HG03442 (cell line): ENCODE measurements around the gene NPAS1.
"Not testable (repeated sequence)": the region's sequence is repeated elsewhere in the genome, so short reads cannot be mapped to it uniquely, and the experiment has no call there.

Experiments used
- ATAC-seq: cut with Tn5 transposase; IDR thresholded peaks from one replicate; pipeline ENCODE4 v1.9.1; 2021; ENCODE audit warnings: mild to moderate bottlenecking, moderate library complexity; ENCODE audit not compliant: unreplicated experiment

Gene NPAS1

GRCh38 chr19:46988614-46989230, 30.9 kb upstream of the NPAS1 start:
- ATAC-seq: no peak

- no peak for ATAC-seq
Observed at GRCh38 chr19:46990991-46991676, 28.5 kb upstream of the NPAS1 start.

- ATAC-seq: no peak
Observed at GRCh38 chr19:46992699-46993535, 26.7 kb upstream of the NPAS1 start.

- no peak for ATAC-seq
Observed at GRCh38 chr19:46993622-46994021, 26.0 kb upstream of the NPAS1 start.

GRCh38 chr19:46994141-46994686, 25.4 kb upstream of the NPAS1 start:
- ATAC-seq: no peak

GRCh38 chr19:46995492-46995891, 24.1 kb upstream of the NPAS1 start:
- ATAC-seq: no peak

GRCh38 chr19:46998445-46999125, 21.1 kb upstream of the NPAS1 start:
- no peak for ATAC-seq

GRCh38 chr19:46999377-46999776, 20.3 kb upstream of the NPAS1 start:
- ATAC-seq: no peak

- ATAC-seq: no peak
Observed at GRCh38 chr19:46999878-47000277, 19.8 kb upstream of the NPAS1 start.

GRCh38 chr19:47000373-47000772, 19.3 kb upstream of the NPAS1 start:
- ATAC-seq: no peak

GRCh38 chr19:47001584-47001983, 18.1 kb upstream of the NPAS1 start:
- no peak for ATAC-seq

GRCh38 chr19:47002106-47002766, 17.4 kb upstream of the NPAS1 start:
- no peak for ATAC-seq

GRCh38 chr19:47002853-47003610, 16.6 kb upstream of the NPAS1 start:
- ATAC-seq: no peak

GRCh38 chr19:47003611-47004465, 15.8 kb upstream of the NPAS1 start:
- no peak for ATAC-seq

GRCh38 chr19:47005164-47005641, 14.4 kb upstream of the NPAS1 start:
- no peak for ATAC-seq

- no peak for ATAC-seq
Observed at GRCh38 chr19:47005873-47006272, 13.8 kb upstream of the NPAS1 start.

- ATAC-seq: no peak
Observed at GRCh38 chr19:47006496-47006895, 13.1 kb upstream of the NPAS1 start.

- ATAC-seq: not testable (repeated sequence)
Observed at GRCh38 chr19:47010549-47010948, 9.1 kb upstream of the NPAS1 start.

GRCh38 chr19:47012617-47013016, 7.0 kb upstream of the NPAS1 start:
- no peak for ATAC-seq
